ENCODE measurements around the gene GFY.

Gene GFY

DNA sequence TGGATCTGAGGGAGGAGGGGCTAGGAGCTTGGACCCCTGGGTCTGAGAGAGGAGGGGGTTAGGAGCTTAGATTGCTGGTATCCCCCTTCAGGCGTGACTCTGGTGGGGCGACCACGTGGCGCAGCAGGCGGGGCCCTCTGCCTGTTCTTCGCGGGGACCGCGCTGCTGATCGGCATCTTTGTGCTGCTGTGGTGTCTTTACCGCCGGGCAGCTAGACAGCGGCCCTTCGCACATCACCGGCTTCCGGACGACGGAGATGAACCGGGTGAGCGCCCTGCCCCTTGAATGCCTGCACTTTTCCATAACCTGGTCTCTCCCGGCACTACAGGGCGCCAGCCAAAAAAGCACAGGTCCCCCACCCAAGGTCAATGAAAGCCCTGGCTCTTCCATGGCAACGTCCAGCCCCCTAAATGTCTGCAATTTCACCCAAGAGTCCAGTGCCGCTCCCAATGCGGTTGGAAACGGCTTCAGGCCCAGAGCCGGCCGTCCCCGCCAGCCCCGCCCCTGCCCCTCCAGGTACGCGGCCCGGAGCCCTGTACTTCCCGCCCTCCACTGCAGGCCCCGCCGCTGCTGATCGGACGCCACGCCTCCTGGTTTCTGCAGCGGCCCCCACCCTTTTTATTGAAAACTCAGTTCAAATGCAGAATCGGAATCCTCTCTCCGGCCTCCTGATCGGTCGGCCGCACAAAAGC is 2.8 kb downstream of the GFY start:
- peak in 3 of 58 donors; percentile 7 to 13 (median 9) for DNase-seq

GRCh38 chr19:49428547-49429451 is 3.6 kb downstream of the GFY start:
- peak in 1 of 58 donors; percentile 25 for DNase-seq

- DNase-seq = no peak
Measured at GRCh38 chr19:49430172-49430677, 5.0 kb downstream of the GFY start.

GRCh38 chr19:49430678-49431329 is 5.6 kb downstream of the GFY start:
- peak in 6 of 58 donors; percentile 7 to 38 (median 21) for DNase-seq

DNA sequence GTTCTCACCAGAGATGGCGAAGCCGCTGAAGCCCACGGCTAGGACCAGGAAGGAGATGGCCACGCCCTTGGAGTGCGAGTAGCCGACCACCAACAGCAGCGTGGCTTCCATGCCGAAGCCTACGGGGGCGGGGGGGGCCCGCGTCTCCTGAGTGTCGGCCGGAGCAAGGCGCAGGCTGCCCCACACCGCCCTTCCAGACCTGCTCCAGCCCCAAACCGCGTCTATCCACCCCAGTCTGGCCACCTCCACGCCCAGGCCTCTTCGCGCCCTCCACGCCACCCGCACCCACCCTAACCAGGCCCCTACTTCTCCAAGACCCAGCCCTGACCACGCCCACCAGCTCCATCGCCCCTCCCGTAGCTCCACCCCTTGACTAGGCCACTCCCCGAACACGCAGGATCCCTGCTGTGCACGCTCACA is 6.2 kb downstream of the GFY start:
- DNase-seq = peak in 2 of 58 donors; percentile 23 to 30

DNA sequence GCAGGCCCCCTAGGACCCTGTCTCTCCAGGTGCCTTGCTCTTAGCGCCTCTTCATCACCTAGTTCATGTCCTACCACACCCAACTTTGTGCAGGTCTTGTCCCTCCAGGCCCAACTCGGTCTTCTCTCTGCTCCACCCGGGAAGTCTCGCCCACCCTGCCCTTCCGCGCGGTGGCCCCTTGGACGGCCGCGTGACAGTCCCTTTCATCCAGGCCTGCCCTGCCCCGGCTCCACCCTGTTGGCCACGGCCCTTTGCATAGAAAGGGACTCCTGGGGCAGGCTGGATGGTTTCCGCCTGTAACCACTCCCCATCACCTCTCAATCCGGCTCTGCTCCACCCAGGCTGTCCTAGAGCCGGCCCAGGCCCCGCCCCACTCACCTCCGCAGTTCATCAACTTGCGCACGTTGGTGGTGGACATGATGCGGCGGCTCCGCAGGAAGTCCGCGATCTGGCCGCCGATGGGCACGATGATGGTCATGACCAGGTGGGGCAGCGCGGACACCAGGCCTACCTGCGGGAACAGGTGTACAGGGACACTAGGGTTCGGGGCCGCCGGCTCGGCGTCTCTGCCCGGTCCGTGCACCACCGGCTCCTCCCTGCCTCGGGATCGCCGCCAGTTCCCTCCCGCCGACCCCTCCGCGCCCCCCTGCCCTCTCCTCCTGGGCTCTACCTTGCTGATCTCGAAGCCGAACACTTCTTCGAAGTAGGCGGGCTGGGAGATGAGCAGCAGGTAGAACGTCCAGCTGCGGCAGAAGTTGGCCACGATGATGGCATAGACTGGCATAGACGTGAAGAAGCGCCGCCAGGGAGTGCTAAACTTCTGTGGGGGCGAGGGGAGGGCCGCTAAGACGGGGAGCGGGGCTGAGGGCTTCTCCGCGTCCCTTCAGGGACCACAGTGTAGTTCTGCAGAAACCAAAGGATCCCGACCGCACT is 7.2 kb downstream of the GFY start:
- no peak for DNase-seq

DNA sequence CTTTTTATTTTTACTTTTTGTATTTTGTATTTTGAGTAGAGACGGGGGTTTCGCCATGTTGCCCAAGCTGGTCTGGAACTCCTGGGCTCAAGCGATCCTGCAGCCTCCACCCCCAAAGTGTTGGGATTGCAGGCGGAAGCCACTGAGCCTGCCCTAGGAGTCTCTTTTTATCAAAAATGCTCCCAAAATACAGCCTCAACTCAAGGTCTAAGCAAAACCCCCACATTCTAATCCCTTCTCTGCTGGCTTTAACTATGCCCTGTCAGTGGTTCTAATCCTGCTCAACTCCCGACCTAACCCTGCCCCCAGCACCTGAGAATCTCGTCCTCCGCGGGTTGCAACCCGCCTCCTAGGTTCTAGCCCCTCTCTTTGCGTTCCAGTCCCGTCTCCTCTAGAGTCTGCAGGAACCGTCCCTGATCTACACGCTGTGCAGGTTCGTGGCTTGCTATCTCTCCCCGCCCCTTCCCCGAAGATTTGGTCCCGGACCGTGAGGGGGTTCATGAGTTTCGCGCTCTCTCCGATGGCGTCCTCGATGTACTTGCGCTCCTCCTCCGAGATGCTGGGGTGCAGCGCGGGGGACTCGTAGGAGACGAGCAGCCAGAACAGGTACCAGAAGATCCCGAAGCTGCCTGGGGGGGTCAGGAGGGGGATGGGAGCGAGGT is 8.2 kb downstream of the GFY start:
- no peak for DNase-seq

DNA sequence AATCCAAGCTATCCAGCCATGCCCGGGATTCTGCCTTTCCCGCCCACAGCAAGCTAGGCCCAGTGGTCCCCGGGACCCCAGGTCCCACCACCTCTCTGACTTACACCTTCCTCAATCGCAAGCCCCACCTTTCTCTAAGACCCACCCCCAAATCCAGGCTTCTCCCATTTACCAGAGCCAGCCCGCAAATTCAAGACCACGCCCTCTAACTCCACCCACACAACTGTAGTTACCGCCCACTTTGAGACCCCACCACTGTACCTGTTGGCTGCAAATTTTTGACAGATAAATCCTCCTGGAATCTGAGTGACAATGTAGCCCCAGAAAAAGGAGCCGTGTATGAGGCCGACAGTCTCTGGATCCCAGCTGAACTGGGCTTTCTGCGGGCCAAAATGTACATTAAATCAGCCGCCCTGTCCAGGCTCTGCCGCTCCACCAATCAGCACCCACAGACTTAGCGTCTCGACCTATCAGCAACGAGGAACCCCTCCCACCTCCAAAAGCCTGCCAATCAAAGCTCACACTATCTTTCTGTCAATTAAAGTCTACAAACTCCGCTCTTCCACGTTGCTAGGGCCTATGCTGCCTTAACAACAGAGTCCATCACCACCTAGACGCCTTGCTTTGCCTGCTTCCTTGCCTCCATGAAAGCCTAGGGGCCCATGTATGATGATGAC is 9.9 kb downstream of the GFY start:
- peak in 8 of 58 donors; percentile 6 to 61 (median 15) for DNase-seq

GRCh38 chr19:49435670-49436069 is 10.5 kb downstream of the GFY start:
- no peak for DNase-seq

DNA sequence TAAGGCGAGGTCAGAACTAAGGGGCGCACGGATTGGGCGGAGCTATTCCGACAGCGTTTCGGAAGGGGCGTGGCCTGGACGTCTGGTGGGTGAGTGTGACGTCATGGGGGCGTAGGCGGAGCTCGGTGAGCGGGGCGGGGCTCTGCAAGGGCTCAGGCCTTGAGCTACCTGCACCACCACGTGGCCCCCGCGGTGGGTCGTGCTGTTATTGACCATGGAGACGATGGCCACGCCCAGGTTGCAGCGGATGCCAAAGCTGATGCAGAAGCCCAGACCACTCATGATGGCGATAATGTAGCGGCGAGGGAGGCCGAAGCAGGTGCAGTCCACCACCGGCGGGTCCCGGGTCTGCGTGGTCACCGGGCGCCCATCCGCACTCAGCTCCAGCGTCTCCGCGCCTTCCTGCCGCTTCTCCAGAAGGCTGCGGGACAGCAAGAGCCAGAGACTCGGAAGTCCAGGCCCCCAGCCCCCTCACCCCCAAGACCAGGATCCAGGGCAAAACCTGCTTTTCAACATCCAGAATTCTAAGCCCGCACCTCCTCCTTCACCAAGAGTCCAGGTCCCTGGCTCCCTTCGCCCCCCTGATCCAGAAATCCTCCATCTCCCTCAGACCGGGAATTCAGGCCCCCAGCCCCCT is 11.3 kb downstream of the GFY start:
- DNase-seq = peak in 11 of 58 donors; percentile 5 to 55 (median 19)

GRCh38 chr19:49437231-49437630 is 12.0 kb downstream of the GFY start:
- peak in 32 of 58 donors; percentile 4 to 80 (median 44) for DNase-seq

GRCh38 chr19:49438261-49438660 is 13.1 kb downstream of the GFY start:
- DNase-seq = peak in 30 of 58 donors; percentile 5 to 69 (median 42)

DNA sequence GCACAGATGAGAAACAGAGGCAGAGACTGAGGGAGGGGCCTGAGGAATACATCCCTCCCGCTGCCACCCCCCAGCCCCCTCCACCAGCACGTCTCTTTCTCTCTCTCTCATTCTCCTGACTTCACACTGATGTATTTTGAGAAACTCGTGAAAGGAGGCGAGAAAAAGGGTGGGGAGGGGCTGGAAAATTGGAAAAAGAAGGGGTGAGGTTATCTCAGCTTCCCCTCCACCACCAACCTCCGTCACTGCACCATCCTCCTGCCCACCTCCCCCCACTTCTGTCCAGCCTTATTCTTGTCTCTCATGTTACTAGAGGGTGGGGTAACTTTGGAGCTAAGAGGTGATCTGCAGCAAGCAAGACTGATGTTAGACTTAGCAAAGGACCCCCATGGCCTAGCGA is 14.6 kb downstream of the GFY start:
- peak in 18 of 58 donors; percentile 6 to 59 (median 29) for DNase-seq

GRCh38 chr19:49440439-49441209 is 15.4 kb downstream of the GFY start:
- no peak for DNase-seq

GRCh38 chr19:49441210-49441959 is 16.2 kb downstream of the GFY start, which contains the start of gene SLC17A7:
TSS of gene SLC17A7 (minus strand) at chr19:49441527. CDS start at chr19:49441379, 148 bp downstream.
- peak in 13 of 58 donors; percentile 13 to 68 (median 32) for DNase-seq

- DNase-seq = no peak
Measured at GRCh38 chr19:49441960-49442350, 16.8 kb downstream of the GFY start.

- peak in 14 of 58 donors; percentile 13 to 70 (median 42) for DNase-seq
Measured at GRCh38 chr19:49442354-49442753, 17.2 kb downstream of the GFY start.
